ENCODE data around the gene SLC46A3. TPM values are rescaled to one million over a fixed set of nuclear protein-coding genes. Genes with fewer than 3 reads are reported as not detected.

SLC46A3 gene
- total RNA-seq, 1 donor from 2014 or later = 6.1 TPM

- no peak for FAIRE-seq
- H3K27me3 ChIP-seq (ENCODE audit: insufficient read depth, low read length) = no peaks in the 10 kb centered on the region
These were observed 60.3 kb downstream of the SLC46A3 start for GRCh38 chr13:28658539-28658795.

GRCh38 chr13:28657784-28658538 is 60.8 kb downstream of the SLC46A3 start:
- Mint-ChIP-seq H3K27ac (ENCODE audit: unreplicated experiment) (peak overlapping the region; percentile 79), H3K4me1 (ENCODE audit: low read depth, unreplicated experiment) (peaks cover 38% of the 10 kb centered on the region), H3K36me3 (ENCODE audit: low read depth, unreplicated experiment) (peaks cover 2% of the 10 kb centered on the region), H3K4me3 (ENCODE audit: unreplicated experiment) (peak overlapping the region; percentile 97), H3K27me3 (ENCODE audit: low read depth, unreplicated experiment) (no peaks in the 10 kb centered on the region), H3K9me3 (ENCODE audit: unreplicated experiment) (no peaks in the 10 kb centered on the region)
- FAIRE-seq (no peak), DNase-seq (ENCODE audit: low read depth) (no peak)
- peak overlapping the region; percentile 99 for H3K9ac ChIP-seq (ENCODE audit: low read length)
- peak overlapping the region; percentile 95 for H3K27ac ChIP-seq (ENCODE audit: low read depth, low read length)
- H2AFZ ChIP-seq (ENCODE audit: low read depth, low read length) = peak overlapping the region; percentile 78
- H3K79me2 ChIP-seq (ENCODE audit: insufficient read depth, low read length) = peaks cover 85% of the 10 kb centered on the region
- peak overlapping the region; percentile 89 for H3K4me2 ChIP-seq (ENCODE audit: low read length)
- peaks cover 8% of the 10 kb centered on the region for H3K36me3 ChIP-seq (ENCODE audit: insufficient read depth, low read length)
- no peaks in the 10 kb centered on the region for H3K27me3 ChIP-seq (ENCODE audit: insufficient read depth, low read length)
- peak; percentile 26 for TF ChIP-seq CTCF (IDR thresholded peaks at IDR 0.05; ENCODE audit: insufficient read depth, low read depth, low read length)
- no peak for TF ChIP-seq EZH2 (IDR thresholded peaks at IDR 0.05; ENCODE audit: insufficient read depth, low read length)
- H3K4me1 ChIP-seq (ENCODE audit: insufficient read depth, low read length) = peaks cover 23% of the 10 kb centered on the region
- no peaks in the 10 kb centered on the region for H3K9me3 ChIP-seq (ENCODE audit: insufficient read depth, low read depth, low read length)
- H3K4me3 ChIP-seq (ENCODE audit: insufficient read depth, low read depth, low read length) = peak overlapping the region; percentile 99
- H4K20me1 ChIP-seq (ENCODE audit: insufficient read depth, low read length) = peaks cover 37% of the 10 kb centered on the region

More at GRCh38 chr13:28658539-28658795, 60.3 kb downstream of the SLC46A3 start:
- Mint-ChIP-seq H3K36me3 (ENCODE audit: low read depth, unreplicated experiment) (peaks cover 2% of the 10 kb centered on the region), H3K9me3 (ENCODE audit: unreplicated experiment) (no peaks in the 10 kb centered on the region), H3K4me1 (ENCODE audit: low read depth, unreplicated experiment) (peaks cover 38% of the 10 kb centered on the region), H3K27me3 (ENCODE audit: low read depth, unreplicated experiment) (no peaks in the 10 kb centered on the region), H3K4me3 (ENCODE audit: unreplicated experiment) (peak overlapping the region; percentile 97), H3K27ac (ENCODE audit: unreplicated experiment) (peak overlapping the region; percentile 79)
- peak overlapping the region; percentile 95 for H3K27ac ChIP-seq (ENCODE audit: low read depth, low read length)
- H3K4me3 ChIP-seq (ENCODE audit: insufficient read depth, low read depth, low read length) = peak overlapping the region; percentile 99
- peaks cover 91% of the 10 kb centered on the region for H3K79me2 ChIP-seq (ENCODE audit: insufficient read depth, low read length)
- TF ChIP-seq CTCF (IDR thresholded peaks at IDR 0.05; ENCODE audit: insufficient read depth, low read depth, low read length) = no peak
- TF ChIP-seq EZH2 (IDR thresholded peaks at IDR 0.05; ENCODE audit: insufficient read depth, low read length) = no peak
- H3K4me1 ChIP-seq (ENCODE audit: insufficient read depth, low read length) = peaks cover 23% of the 10 kb centered on the region
- peak overlapping the region; percentile 89 for H3K4me2 ChIP-seq (ENCODE audit: low read length)
- no peak for DNase-seq (ENCODE audit: low read depth)
- H2AFZ ChIP-seq (ENCODE audit: low read depth, low read length) = peak overlapping the region; percentile 78
- H3K36me3 ChIP-seq (ENCODE audit: insufficient read depth, low read length) = peaks cover 10% of the 10 kb centered on the region
- peaks cover 41% of the 10 kb centered on the region for H4K20me1 ChIP-seq (ENCODE audit: insufficient read depth, low read length)
- H3K9ac ChIP-seq (ENCODE audit: low read length) = peak overlapping the region; percentile 99
- no peaks in the 10 kb centered on the region for H3K9me3 ChIP-seq (ENCODE audit: insufficient read depth, low read depth, low read length)

- H3K4me1 Mint-ChIP-seq (ENCODE audit: low read depth, unreplicated experiment) = peaks cover 23% of the 10 kb centered on the region
- Histone ChIP-seq H3K4me1 (ENCODE audit: insufficient read depth, low read length) (peaks cover 15% of the 10 kb centered on the region), H2AFZ (ENCODE audit: low read depth, low read length) (no peak overlapping the region), H3K27ac (ENCODE audit: low read depth, low read length) (no peak overlapping the region), H3K27me3 (ENCODE audit: insufficient read depth, low read length) (no peaks in the 10 kb centered on the region), H3K9me3 (ENCODE audit: insufficient read depth, low read depth, low read length) (no peaks in the 10 kb centered on the region), H3K36me3 (ENCODE audit: insufficient read depth, low read length) (no peaks in the 10 kb centered on the region), H3K4me3 (ENCODE audit: insufficient read depth, low read depth, low read length) (no peak overlapping the region), H4K20me1 (ENCODE audit: insufficient read depth, low read length) (peaks cover 13% of the 10 kb centered on the region), H3K4me2 (ENCODE audit: low read length) (peak overlapping the region; percentile 18), H3K9ac (ENCODE audit: low read length) (no peak overlapping the region), H3K79me2 (ENCODE audit: insufficient read depth, low read length) (peaks cover 65% of the 10 kb centered on the region)
- H3K36me3 Mint-ChIP-seq (ENCODE audit: low read depth, unreplicated experiment) = no peaks in the 10 kb centered on the region
- H3K27me3 Mint-ChIP-seq (ENCODE audit: low read depth, unreplicated experiment) = no peaks in the 10 kb centered on the region
- TF ChIP-seq CTCF (IDR thresholded peaks at IDR 0.05; ENCODE audit: insufficient read depth, low read depth, low read length) = no peak
- no peak for TF ChIP-seq EZH2 (IDR thresholded peaks at IDR 0.05; ENCODE audit: insufficient read depth, low read length)
- H3K27ac Mint-ChIP-seq (ENCODE audit: unreplicated experiment) = no peak overlapping the region
- H3K4me3 Mint-ChIP-seq (ENCODE audit: unreplicated experiment) = no peak overlapping the region
- FAIRE-seq = no peak
- no peaks in the 10 kb centered on the region for H3K9me3 Mint-ChIP-seq (ENCODE audit: unreplicated experiment)
- DNase-seq (ENCODE audit: low read depth) = peak; percentile 63
These were observed 63.2 kb downstream of the SLC46A3 start for GRCh38 chr13:28655561-28655960.
